NCI-H226 (cell line): ENCODE results near the gene ZNF408.

Experiments used
- DNase-seq: peaks from one replicate; pipeline ENCODE4 v3.0.0-alpha.2; 2015

ZNF408 gene

DNA sequence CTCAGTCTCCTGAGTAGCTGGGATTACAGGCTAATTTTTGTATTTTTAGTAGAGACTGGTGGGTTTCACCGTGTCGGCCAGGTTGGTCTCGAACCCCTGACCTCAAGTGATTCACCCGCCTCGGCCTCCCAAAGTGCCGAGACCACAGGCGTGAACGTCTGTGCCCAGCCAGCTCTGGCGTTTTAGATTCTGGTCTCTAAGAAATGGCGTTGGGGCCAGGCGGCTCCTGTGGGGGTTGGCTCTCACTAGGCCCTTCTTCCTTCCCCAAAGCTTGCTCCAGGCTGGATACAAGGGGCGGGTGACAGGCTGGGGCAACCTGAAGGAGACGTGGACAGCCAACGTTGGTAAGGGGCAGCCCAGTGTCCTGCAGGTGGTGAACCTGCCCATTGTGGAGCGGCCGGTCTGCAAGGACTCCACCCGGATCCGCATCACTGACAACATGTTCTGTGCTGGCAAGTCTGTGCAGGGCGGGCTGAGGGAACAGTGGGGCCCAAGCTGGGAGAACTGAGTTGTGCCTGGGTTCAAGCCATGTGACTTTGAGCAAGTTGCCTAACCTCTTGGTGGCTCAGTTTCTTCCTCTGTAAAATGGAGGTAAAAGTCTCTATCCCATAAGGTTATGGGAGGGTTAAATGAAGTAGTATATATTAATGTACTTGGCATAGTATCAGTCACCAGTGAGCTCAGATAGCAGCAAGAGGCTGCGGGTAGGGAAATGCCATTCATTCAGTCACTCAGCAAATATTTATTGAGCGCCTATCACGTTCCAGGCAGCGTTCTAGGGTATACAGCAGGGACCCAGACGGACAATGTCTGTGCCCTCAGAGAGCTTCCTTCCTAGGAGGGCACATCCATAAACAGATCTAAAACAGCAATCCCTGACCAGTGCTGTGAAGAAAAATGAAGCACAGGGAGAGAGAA is 28.5 kb downstream of the ZNF408 start:
- DNase-seq: no peak

DNA sequence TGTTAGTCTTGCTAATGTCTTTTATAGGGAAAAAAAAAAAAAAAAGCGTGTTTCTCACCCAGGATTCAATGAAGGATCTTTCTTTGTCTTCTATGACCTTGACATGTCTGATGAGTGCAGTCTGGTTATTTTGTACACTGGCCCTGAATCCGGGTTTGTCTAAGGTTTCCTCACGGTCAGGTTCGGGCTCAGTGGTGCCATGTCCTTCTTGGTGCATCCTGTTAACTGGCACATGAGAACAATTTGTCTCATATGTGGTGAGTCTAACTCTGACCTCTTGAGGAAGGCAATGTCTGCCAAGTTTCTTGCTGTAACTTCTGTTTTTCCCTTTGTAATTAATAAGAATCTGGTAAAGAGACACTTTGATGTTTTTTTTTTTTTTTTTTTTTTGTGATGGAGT is 30.7 kb downstream of the ZNF408 start:
- DNase-seq: no peak

DNA sequence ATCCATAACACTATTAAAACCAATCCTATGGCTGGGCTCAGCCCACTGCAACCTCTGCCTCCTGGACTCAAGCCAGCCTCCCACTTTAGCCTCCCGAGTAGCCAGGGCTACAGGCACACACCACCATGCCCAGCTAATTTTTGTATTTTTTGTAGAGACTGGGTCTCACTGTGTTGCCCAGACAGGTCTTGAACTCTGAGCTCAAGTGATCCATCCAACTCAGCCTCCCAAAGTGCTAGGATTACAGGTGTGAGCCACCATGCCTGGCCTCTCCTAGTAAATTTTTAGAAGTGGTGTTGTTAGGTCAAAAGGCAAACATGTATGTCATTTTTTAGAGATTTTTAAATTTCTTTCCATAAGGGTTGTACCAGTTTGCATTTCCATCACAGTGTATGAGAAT is 32.4 kb downstream of the ZNF408 start:
- DNase-seq: no peak

DNA sequence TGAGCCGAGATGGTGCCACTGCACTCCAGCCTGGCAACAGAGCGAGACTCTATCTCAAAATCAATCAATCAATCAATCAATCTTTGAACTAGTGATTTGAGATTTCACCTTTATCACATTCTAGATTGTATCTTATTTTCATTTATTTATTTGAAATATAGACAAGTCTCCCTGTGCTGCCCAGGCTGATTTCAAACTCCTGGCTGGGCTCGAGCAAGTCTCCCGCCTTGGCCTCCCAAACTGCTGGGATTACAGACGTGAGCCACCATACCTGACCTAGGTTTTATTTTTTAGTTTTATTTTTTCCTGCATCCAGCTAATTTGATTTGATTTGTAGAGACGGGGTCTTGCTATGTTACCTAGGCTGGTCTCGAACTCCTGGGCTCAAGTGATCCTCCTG is 35.3 kb downstream of the ZNF408 start:
- no peak for DNase-seq

DNA sequence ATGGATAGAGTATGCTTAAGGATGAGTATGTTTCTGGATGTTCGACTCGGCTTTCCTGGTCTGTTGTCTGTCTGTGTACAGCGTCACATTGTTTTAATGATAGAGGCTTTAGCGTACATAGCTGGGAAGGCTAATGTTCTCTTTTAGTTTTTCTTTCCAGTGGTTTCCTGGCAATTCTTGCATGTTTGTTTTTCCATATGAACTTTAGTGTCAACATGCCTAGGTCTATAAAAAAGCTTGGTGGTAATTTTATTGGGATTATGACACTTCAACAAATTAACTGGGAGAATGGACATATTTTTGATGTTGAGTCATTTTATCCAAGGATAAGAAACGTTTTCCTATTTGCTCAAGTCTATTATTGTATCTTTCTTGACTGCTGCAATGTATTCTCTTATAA is 35.8 kb downstream of the ZNF408 start:
- DNase-seq: no peak

DNA sequence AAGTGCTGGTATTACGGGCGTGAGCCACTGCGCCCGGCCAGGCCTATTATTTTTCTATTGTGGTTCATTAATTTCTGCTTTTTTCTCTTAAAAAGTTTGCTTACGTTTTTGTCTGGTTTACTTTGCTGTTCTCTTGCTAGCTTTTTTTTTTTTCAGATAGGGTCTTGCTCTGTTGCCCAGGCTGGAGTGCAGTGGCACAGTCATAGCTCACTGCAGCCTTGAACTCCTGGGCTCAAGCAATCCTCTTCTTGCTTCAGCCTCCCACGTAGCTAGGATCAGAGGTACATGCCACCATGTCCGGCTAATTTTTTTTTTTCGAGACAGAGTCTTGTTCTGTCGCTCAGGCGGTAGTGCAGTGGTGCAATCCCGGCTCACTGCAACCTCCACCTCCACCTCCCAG is 36.9 kb downstream of the ZNF408 start:
- DNase-seq: no peak

DNA sequence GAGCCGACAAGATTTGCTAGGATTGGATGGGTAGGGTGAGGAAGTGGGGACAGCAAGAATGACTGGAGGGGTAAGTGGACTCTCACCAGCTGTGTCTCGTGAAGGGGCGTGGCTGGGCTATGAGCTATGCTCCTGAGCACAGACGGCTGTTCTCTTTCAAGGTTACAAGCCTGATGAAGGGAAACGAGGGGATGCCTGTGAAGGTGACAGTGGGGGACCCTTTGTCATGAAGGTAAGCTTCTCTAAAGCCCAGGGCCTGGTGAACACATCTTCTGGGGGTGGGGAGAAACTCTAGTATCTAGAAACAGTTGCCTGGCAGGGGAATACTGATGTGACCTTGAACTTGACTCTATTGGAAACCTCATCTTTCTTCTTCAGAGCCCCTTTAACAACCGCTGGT is 38.1 kb downstream of the ZNF408 start:
- DNase-seq: no peak

DNA sequence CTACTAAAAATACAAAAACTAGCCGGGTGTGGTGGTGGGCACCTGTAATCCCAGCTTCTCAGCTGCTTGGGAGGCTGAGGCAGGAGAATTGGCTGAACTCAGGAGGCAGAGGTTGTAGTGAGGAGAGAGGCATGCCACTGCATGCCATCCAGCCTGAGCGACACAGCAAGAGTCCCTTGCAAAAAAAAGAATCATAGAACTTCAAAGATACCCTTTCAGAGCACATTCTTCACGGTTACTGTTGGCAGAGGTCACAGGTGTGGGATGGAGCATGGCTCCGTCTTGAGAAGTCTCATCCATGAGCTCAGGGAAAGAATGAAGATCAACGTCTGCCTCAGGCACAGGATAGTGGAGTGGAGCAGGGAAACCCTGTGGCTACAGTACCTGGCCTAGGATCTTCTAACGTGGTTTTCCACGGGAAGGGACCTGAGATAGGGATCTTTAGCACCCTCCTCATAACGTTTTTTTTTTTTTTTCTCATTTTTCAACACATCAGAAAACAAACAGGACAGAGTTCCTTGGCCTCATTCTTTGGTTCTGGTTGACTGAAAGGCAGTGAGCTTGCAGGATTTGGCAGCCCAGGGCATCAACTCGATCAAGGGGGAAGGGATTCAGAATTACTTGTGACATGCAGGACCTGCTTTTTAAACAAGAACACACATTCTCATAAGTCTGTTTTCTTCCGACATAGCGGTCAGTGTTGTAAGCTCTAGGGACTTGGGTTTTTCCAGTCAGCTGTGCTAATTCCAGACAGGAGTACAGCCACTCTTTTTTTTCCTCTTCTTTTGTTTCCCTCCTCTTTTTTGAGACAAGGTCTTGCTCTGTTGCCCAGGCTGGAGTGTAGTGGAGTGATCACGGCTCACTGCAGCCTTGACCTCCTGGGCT is 41.0 kb downstream of the ZNF408 start:
- no peak for DNase-seq

DNA sequence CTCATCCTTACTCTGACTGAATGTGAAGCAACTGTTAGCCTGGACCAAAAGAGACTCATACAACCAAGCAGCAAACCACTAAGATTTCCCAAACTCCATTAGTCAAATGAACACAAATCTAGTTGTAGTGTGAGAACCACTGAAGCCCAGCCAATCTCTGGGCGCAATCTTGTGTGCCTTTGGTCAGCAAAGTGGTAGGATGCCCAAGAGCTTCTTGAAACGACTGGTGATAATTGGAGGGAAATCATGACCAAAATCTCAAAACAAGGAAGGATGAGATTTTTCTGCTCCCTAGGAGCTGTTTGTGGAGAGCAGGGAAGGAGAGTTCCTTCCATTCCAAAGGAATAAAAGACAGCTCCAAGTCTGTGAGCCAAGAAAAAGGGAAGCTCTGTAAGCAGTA is 42.2 kb downstream of the ZNF408 start:
- DNase-seq: no peak

DNA sequence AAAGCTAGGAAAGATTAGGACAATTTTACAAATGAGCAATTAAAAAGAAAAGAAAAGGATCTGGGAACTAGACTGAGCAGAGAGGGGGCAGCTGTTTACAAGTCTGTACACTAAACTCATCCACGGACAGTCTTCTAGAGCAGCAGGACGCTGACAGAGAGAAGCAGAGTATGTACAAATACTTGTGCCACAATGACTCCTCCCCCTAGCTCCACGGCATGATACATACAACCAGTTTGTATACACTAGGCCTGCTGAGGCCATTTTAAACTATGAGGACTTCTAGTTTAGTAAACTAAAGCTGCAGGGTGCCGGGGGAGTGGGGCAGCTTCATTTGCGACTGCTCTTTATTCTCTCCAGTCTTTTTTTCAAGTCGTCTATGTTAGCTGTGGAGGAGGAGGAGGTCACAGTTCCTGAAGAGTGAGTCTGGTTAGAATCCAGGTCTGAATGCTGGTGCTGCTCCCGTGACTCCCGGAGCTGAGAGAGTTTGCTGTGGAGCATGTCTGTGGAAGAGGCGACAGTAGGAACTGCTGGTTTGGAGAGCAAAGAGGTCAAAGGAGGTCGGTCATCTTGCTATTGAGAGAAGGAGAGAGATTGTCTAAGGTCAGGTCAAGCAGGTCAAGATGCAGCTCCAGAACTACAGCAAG is 43.0 kb downstream of the ZNF408 start:
- no peak for DNase-seq

DNA sequence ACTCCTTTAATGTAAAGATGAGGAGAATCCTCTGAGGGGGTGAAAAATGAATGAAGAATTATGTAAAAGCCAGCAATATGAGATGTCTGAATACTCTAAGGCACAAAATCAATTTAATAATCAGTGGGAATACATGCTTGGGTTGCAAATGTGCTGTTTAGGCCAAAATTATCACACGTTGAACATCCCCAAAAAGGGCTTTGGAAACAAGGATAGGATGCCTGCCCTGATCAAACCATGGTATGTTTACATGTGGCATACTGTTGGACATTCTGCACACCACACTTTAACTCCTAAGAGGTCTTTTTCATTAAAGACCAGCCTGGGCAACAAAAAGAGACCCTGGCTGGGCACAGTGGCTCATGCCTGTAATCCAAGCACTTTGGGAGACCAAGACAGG is 44.5 kb downstream of the ZNF408 start:
- DNase-seq: no peak

DNA sequence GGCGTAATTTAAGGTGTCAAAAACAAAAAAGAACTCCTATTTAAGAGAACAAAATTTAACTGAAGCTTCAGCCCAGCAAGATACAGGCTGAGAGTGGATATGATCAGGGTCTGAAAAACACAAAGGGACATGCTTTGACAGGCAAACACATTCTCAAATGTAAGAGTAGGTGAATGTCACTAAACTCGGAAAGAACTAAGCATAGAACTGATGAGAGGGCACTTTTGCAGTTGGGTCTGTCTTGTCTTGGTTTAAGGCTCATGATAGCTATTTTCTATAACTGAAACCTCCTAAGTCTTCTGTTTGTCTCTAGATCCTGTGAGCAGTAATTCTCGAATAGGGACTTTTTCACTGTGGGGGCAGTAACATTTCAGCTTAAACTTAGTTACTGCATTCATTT is 45.2 kb downstream of the ZNF408 start:
- no peak for DNase-seq

DNA sequence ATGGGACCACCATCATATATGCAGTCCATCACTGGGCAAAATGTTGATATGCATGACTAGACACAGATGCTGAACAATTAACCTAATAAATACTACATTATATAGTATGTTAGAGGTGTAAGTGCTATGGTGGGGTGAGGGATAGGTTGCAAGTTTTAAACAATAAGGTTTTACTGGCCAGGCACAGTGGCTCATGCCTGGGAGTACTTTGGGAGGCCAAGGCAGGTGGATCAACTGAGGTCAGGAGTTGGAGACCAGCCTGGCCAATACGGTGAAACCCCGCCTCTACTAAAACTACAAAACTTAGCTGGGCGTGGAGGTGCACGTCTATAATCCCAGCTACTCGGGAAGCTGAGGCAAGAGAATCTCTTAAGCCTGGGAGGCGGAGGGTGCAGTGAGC is 46.3 kb downstream of the ZNF408 start:
- DNase-seq: no peak
